H1 (cell line): Measurements from ENCODE around the gene CYP11A1. TPM values are rescaled to one million over a fixed set of nuclear protein-coding genes. Genes with fewer than 3 reads are reported as not detected.

ENCODE experiments used
- CTCF ChIA-PET: fragments of 300-600 bp; sonication (Branson Sonifier 250); formaldehyde crosslinking; loops from one replicate; lab custom pipeline; 2021; ENCODE audit not compliant: partially characterized antibody; lab: Charles Lee
- POLR2A ChIA-PET: fragments of 300-600 bp; sonication (Branson Sonifier 250); formaldehyde crosslinking; loops from one replicate; lab custom pipeline; 2021; ENCODE audit warnings: inconsistent platforms; ENCODE audit not compliant: partially characterized antibody; lab: Charles Lee
- DNase-seq, 2 experiments: peaks; one replicate each; pipeline versions ENCODE4 v3.0.0 to v3.0.0-alpha.2; 2010 to 2022; ENCODE audit warnings: low spot score in 2 of 2, low read depth in 1 of 2, mixed read lengths in 1 of 2
- FAIRE-seq: peaks from 2 replicates; lab custom pipeline; 2011; peaks lifted over from hg19 to GRCh38; lab: Jason Lieb, UNC
- H2AFZ ChIP-seq: 2 replicates; pipeline ENCODE4 v1.8.1; 2012; ENCODE audit warnings: low read length, inconsistent platforms
- H2AK5ac ChIP-seq: 2 replicates; pipeline ENCODE4 v1.6.1; 2013; ENCODE audit warnings: low read depth, low read length
- H2BK120ac ChIP-seq: replicated peaks from 2 replicates; pipeline ENCODE3; 2013; ENCODE audit warnings: low read depth, low read length, inconsistent platforms
- H2BK12ac ChIP-seq: 2 replicates; pipeline ENCODE4 v1.6.1; 2013; ENCODE audit warnings: low read depth, low read length
- H2BK15ac ChIP-seq: 2 replicates; pipeline ENCODE4 v1.6.1; 2013; ENCODE audit warnings: low read length
- H2BK20ac ChIP-seq: 2 replicates; pipeline ENCODE4 v1.6.1; 2013; ENCODE audit warnings: low read length
- H2BK5ac ChIP-seq: 2 replicates; pipeline ENCODE4 v1.6.1; 2013; ENCODE audit warnings: low read depth, low read length
- H3K14ac ChIP-seq: 2 replicates; pipeline ENCODE4 v1.6.1; 2013; ENCODE audit warnings: inconsistent platforms; ENCODE audit not compliant: insufficient read length
- H3K18ac ChIP-seq: 2 replicates; pipeline ENCODE4 v1.6.1; 2013; ENCODE audit warnings: low read length; ENCODE audit errors: extremely low read depth
- H3K23ac ChIP-seq: 2 replicates; pipeline ENCODE4 v1.6.1; 2013; ENCODE audit warnings: inconsistent platforms; ENCODE audit not compliant: insufficient read length
- H3K23me2 ChIP-seq: 2 replicates; pipeline ENCODE4 v1.6.1; 2013; ENCODE audit warnings: low read depth, low read length
- H3K27ac ChIP-seq: 2 replicates; pipeline ENCODE4 v1.6.1; 2011; ENCODE audit warnings: low read depth, low read length, inconsistent platforms
- H3K27me3 ChIP-seq, 4 experiments: replicated peaks in 1 of 4; 1 replicate in 1 of 4; 2 replicates in 3 of 4; pipeline versions ENCODE4 v1.6.1 to v1.8.1; 2011 to 2013; ENCODE audit warnings: low read length in 3 of 4, mild to moderate bottlenecking in 3 of 4, inconsistent platforms in 2 of 4, mixed read lengths in 2 of 4, moderate library complexity in 1 of 4; ENCODE audit not compliant: control insufficient read depth in 3 of 4, insufficient read depth in 3 of 4; ENCODE audit errors: extremely low read depth in 1 of 4
- H3K36me3 ChIP-seq, 4 experiments: 2 replicates each; pipeline versions ENCODE4 v1.6.1 to v1.8.1; 2011 to 2013; ENCODE audit warnings: mild to moderate bottlenecking in 4 of 4, low read length in 3 of 4, moderate library complexity in 2 of 4, control low read depth in 1 of 4, inconsistent platforms in 1 of 4; ENCODE audit not compliant: insufficient read depth in 4 of 4, control insufficient read depth in 2 of 4
- H3K4ac ChIP-seq: replicated peaks from 2 replicates; pipeline ENCODE3; 2013; ENCODE audit warnings: low read length, low read depth, mixed read lengths, inconsistent platforms; ENCODE audit not compliant: insufficient read length
- H3K4me1 ChIP-seq, 4 experiments: replicated peaks in 1 of 4; 1 replicate in 1 of 4; 2 replicates in 3 of 4; pipeline versions ENCODE4 v1.6.1 to v1.8.1; 2011 to 2013; ENCODE audit warnings: low read length in 3 of 4, inconsistent platforms in 2 of 4, mixed read lengths in 1 of 4; ENCODE audit not compliant: insufficient read depth in 4 of 4, control insufficient read depth in 3 of 4
- H3K4me2 ChIP-seq, 2 experiments: 2 replicates each; pipeline versions ENCODE4 v1.6.1 to v1.8.1; 2011 to 2013; ENCODE audit warnings: low read depth in 2 of 2, low read length in 2 of 2, control low read depth in 1 of 2, inconsistent platforms in 1 of 2, mild to moderate bottlenecking in 1 of 2; ENCODE audit not compliant: insufficient read depth in 1 of 2
- H3K4me3 ChIP-seq, 4 experiments: fragments of 200-600, 300-600 bp in 1 of 4; sonication (generic), shearing (Covaris generic), sonication (Bioruptor Twin) in 1 of 4; 2 replicates each; pipeline versions ENCODE4 v1.5.1 to v1.8.1; 2011 to 2016; ENCODE audit warnings: low read length in 4 of 4, low read depth in 3 of 4, control low read depth in 2 of 4, inconsistent platforms in 2 of 4, mild to moderate bottlenecking in 2 of 4, mixed read lengths in 1 of 4, moderate library complexity in 1 of 4; ENCODE audit not compliant: insufficient read depth in 2 of 4; ENCODE audit errors: extremely low read depth in 1 of 4
- H3K56ac ChIP-seq: replicated peaks from 2 replicates; pipeline ENCODE3; 2013; ENCODE audit warnings: low read depth, mild to moderate bottlenecking, mixed read lengths, low read length, inconsistent platforms; ENCODE audit not compliant: insufficient read length
- H3K79me1 ChIP-seq: 2 replicates; pipeline ENCODE4 v1.6.1; 2013; ENCODE audit warnings: low read depth, low read length, control low read depth
- H3K79me2 ChIP-seq, 2 experiments: 2 replicates each; pipeline versions ENCODE4 v1.6.1 to v1.8.1; 2012 to 2013; ENCODE audit warnings: low read length in 2 of 2, mild to moderate bottlenecking in 2 of 2, inconsistent platforms in 1 of 2; ENCODE audit not compliant: insufficient read depth in 2 of 2, control insufficient read depth in 1 of 2
- H3K9ac ChIP-seq, 4 experiments: replicated peaks in 1 of 4; 1 replicate in 1 of 4; 2 replicates in 3 of 4; pipeline versions ENCODE4 v1.6.1 to v1.8.1; 2011 to 2013; ENCODE audit warnings: low read depth in 3 of 4, low read length in 3 of 4, control low read depth in 2 of 4, mild to moderate bottlenecking in 2 of 4, moderate library complexity in 2 of 4, inconsistent platforms in 1 of 4; ENCODE audit errors: extremely low read depth in 1 of 4
- H3K9me3 ChIP-seq, 2 experiments: 2 replicates each; pipeline versions ENCODE4 v1.6.1 to v1.8.1; 2012 to 2013; ENCODE audit warnings: mild to moderate bottlenecking in 2 of 2, moderate library complexity in 2 of 2, control low read depth in 1 of 2, inconsistent platforms in 1 of 2, low read depth in 1 of 2, low read length in 1 of 2, mixed read lengths in 1 of 2; ENCODE audit not compliant: insufficient read depth in 2 of 2
- H4K20me1 ChIP-seq, 2 experiments: replicated peaks in 1 of 2; 2 replicates each; pipeline versions ENCODE3 to v1.8.1; 2011 to 2013; ENCODE audit warnings: inconsistent platforms in 2 of 2, low read length in 2 of 2, mild to moderate bottlenecking in 1 of 2; ENCODE audit not compliant: insufficient read depth in 2 of 2, control insufficient read depth in 1 of 2
- H4K5ac ChIP-seq: 2 replicates; pipeline ENCODE4 v1.6.1; 2013; ENCODE audit warnings: low read length, low read depth, mixed read lengths, inconsistent platforms; ENCODE audit not compliant: insufficient read length
- H4K8ac ChIP-seq: 2 replicates; pipeline ENCODE4 v1.8.0; 2013; ENCODE audit warnings: mild to moderate bottlenecking, moderate library complexity, low read length, inconsistent platforms; ENCODE audit not compliant: insufficient read depth; ENCODE audit errors: extremely low read depth
- H4K91ac ChIP-seq: replicated peaks from 2 replicates; pipeline ENCODE3; 2013; ENCODE audit warnings: low read length, mixed read lengths, inconsistent platforms; ENCODE audit not compliant: insufficient read length
- KDM4A ChIP-seq: IDR thresholded peaks from one replicate; pipeline ENCODE4 v1.7.1; 2012; ENCODE audit warnings: low read depth, mild to moderate bottlenecking, moderate library complexity, low read length, inconsistent platforms; ENCODE audit not compliant: severe bottlenecking
- PHF8 ChIP-seq: fragments of 200-600 bp; sonication (generic); conservative IDR thresholded peaks from 2 replicates; pipeline ENCODE4 v1.7.1; 2012; ENCODE audit warnings: low read depth, mild to moderate bottlenecking, inconsistent platforms, low read length, moderate library complexity
- RFX5 ChIP-seq: IDR thresholded peaks from 2 replicates; pipeline ENCODE4 v1.6.1; 2011; ENCODE audit warnings: low read depth, low read length, improper control_type of control experiment, borderline replicate concordance
- TAF7 ChIP-seq: optimal IDR thresholded peaks from 2 replicates; pipeline ENCODE3; 2011; ENCODE audit warnings: low read depth, mild to moderate bottlenecking, inconsistent platforms, low read length, moderate library complexity, borderline replicate concordance
- WGBS, 2 experiments: shearing (Covaris generic) in 1 of 2; methylation state at CpG; one replicate each; pipeline versions ENCODE4 v1.1.6 to v1.1.7; 2013 to 2015; ENCODE audit warnings: low lambda C conversion rate in 2 of 2, mixed read lengths in 2 of 2, inconsistent platforms in 1 of 2, low coverage in 1 of 2, missing lambda C conversion rate in 1 of 2; ENCODE audit not compliant: insufficient replicate concordance in 2 of 2, insufficient coverage in 1 of 2, insufficient read length in 1 of 2; ENCODE audit errors: extremely low coverage in 1 of 2, missing lambda C conversion rate in 1 of 2; 5-methylcytosine and 5-hydroxymethylcytosine counted together
- polyA plus RNA-seq, 7 experiments: library from polyadenylated mRNA; depleted of rRNA in 3 of 7; stranded (reverse) in 5 of 7; unstranded in 2 of 7; fragments of >200 nt in 5 of 7; fragments of 200-250 nt in 2 of 7; gene quantifications; 1 replicate in 5 of 7; 2 replicates in 1 of 7; 4 replicates in 1 of 7; pipeline versions ENCODE4 v1.2.1 to v1.2.3, GENCODE V29; 2011 to 2013; ENCODE audit warnings: missing spikeins in 2 of 7, mixed read lengths in 2 of 7
- total RNA-seq: library from RNA; stranded (reverse); fragmentation: NEBNext Ultra II Directional; extraction: Animal tissue kit (Norgen Biotek cat#: 25700); gene quantifications from 2 replicates; pipeline ENCODE4 v1.2.1, GENCODE V29; 2021
- TF ChIP-seq, protein P1 (sequence below): IDR thresholded peaks from 2 replicates; pipeline ENCODE4 v1.6.1; 2012; ENCODE audit warnings: inconsistent platforms

CYP11A1 gene
- total and polyA plus RNA-seq, 2 of the 8 experiments (the other 6 are each of a cell fraction or from before 2014, with no cell fraction given), result 1.9 to 7.2 TPM

DNA sequence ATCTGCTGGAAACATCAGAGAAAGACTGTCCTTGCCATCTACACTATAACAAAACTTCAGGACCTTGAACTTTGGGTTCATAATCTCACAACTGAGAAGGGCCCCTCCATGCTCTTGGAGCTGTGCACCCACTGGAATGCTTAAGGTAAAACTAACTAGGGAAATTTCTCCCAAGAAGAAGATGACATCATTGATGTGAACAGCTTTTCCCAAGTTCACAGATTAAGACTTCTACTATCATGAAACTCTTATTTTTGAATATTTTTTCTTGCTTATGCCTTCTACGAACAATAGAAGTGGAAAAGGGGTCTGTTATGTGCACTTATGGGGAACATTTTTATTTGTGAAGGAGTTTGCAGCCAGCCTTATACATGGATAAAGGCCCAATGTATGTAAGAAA, 5.0 kb downstream of the CYP11A1 start:
- Histone ChIP-seq H4K5ac (no peak overlapping the region), H3K18ac (no peak overlapping the region), H3K23me2 (peaks cover 6% of the 10 kb centered on the region; the same call in 1 of the 2 replicates), H3K4me2 (no peak overlapping the region), H3K27ac (no peak overlapping the region), H3K14ac (no peak overlapping the region), H3K9ac (no peak overlapping the region), H2BK12ac (no peak overlapping the region), H4K20me1 (no peaks in the 10 kb centered on the region), H3K36me3 (no peaks in the 10 kb centered on the region), H3K4me1 (peaks cover 6 to 22% (median 13%) of the 10 kb centered on the region in 4 experiments), H2BK5ac (no peak overlapping the region), H3K4ac (no peak overlapping the region), H2AK5ac (no peak overlapping the region), H3K23ac (no peak overlapping the region), H3K56ac (no peak overlapping the region), H3K4me3 (no peak overlapping the region), H2BK15ac (no peak overlapping the region), H4K8ac (no peak overlapping the region), H3K9me3 (no peaks in the 10 kb centered on the region), H3K27me3 (peaks cover 0 to 16% (median 10%) of the 10 kb centered on the region in 4 experiments; a peak in 5 of 7 replicates), H2BK120ac (no peak overlapping the region), H4K91ac (no peak overlapping the region), H3K79me1 (no peaks in the 10 kb centered on the region), H3K79me2 (no peaks in the 10 kb centered on the region), H2AFZ (no peak overlapping the region), H2BK20ac (no peak overlapping the region)
- CTCF ChIA-PET, result interaction anchor here (0.7 to 36.8 kb wide), 8 partner anchors 10 to 74 kb away, joined by 3 to 1311 read pairs (median 4); partner anchors contain the start of gene SEMA7A
- TF ChIP-seq TAF7 (no peak), RFX5 (no peak), KDM4A (no peak), PHF8 (no peak)
- TF ChIP-seq, protein P1, sequence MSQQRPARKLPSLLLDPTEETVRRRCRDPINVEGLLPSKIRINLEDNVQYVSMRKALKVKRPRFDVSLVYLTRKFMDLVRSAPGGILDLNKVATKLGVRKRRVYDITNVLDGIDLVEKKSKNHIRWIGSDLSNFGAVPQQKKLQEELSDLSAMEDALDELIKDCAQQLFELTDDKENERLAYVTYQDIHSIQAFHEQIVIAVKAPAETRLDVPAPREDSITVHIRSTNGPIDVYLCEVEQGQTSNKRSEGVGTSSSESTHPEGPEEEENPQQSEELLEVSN, result no peak
- DNase-seq (no peak), FAIRE-seq (no peak)
- WGBS, 2 experiments, result 71% methylated on average over 1 of the region's 1 CpG; no CpG with 5 or more reads in 1 of the 2 experiments
- POLR2A ChIA-PET, result interaction anchor here (2.7 kb wide), 1 partner anchor 11 kb away, joined by 9 read pairs; no protein-coding TSS in a partner anchor
